HEK293 (cell line): ENCODE results near the gene PDZD2.

Source experiments
- CTCF ChIP-seq: fragments of 450-650 bp; formaldehyde crosslinking; IDR thresholded peaks from 2 replicates; pipeline ENCODE4 v1.5.1; 2016; ENCODE audit warnings: missing biosample characterization, missing genetic modification characterization
- SETDB1 ChIP-seq: IDR thresholded peaks from one replicate; pipeline ENCODE4 v1.6.1; 2017; ENCODE audit warnings: mild to moderate bottlenecking, low read length, moderate library complexity, mixed read lengths; ENCODE audit not compliant: insufficient read length
- ZBTB17 ChIP-seq: fragments of 450-650 bp; formaldehyde crosslinking; IDR thresholded peaks from 2 replicates; pipeline ENCODE4 v1.5.1; 2016; ENCODE audit warnings: missing biosample characterization, missing genetic modification characterization
- ZNF121 ChIP-seq: fragments of 450-650 bp; formaldehyde crosslinking; IDR thresholded peaks from 2 replicates; pipeline ENCODE4 v1.5.1; 2016; ENCODE audit warnings: missing biosample characterization, missing genetic modification characterization
- ZNF274 ChIP-seq, 2 experiments: fragments of 200-500 bp in 1 of 2; fragments of 450-650 bp in 1 of 2; sonication (Bioruptor generic) in 1 of 2; formaldehyde crosslinking in 1 of 2; IDR thresholded peaks; 2 replicates each; pipeline versions ENCODE4 v1.5.1 to v1.6.1; 2014 to 2016; ENCODE audit warnings: borderline replicate concordance in 1 of 2, inconsistent platforms in 1 of 2, low read length in 1 of 2, missing biosample characterization in 1 of 2, missing genetic modification characterization in 1 of 2
- ZNF311 ChIP-seq: fragments of 450-650 bp; formaldehyde crosslinking; IDR thresholded peaks from 2 replicates; pipeline ENCODE4 v1.5.1; 2017; ENCODE audit warnings: missing biosample characterization, missing genetic modification characterization, borderline replicate concordance
- ZNF449 ChIP-seq: fragments of 450-650 bp; formaldehyde crosslinking; IDR thresholded peaks from 2 replicates; pipeline ENCODE4 v1.5.1; 2017; ENCODE audit warnings: missing biosample characterization, mild to moderate bottlenecking, missing genetic modification characterization, moderate library complexity
- ZNF510 ChIP-seq: fragments of 450-650 bp; formaldehyde crosslinking; IDR thresholded peaks from 2 replicates; pipeline ENCODE4 v1.5.1; 2018; ENCODE audit warnings: mild to moderate bottlenecking, missing genetic modification characterization, missing biosample characterization; ENCODE audit not compliant: insufficient replicate concordance
- TF ChIP-seq, protein P1 (sequence below): fragments of 450-650 bp; formaldehyde crosslinking; IDR thresholded peaks from 2 replicates; pipeline ENCODE4 v1.5.1; 2016; ENCODE audit warnings: missing biosample characterization, missing genetic modification characterization
- TF ChIP-seq, protein P2 (sequence below): fragments of 450-650 bp; formaldehyde crosslinking; IDR thresholded peaks from 2 replicates; pipeline ENCODE4 v1.5.1; 2016; ENCODE audit warnings: missing biosample characterization, missing genetic modification characterization, low read depth

- TF ChIP-seq ZNF311 (tag by site-specific recombination) = no peak
- TF ChIP-seq ZNF449 (tag by site-specific recombination) = no peak
- no peak for TF ChIP-seq ZBTB17
- no peak for TF ChIP-seq SETDB1
- TF ChIP-seq ZNF274 (IDR thresholded peaks at IDR 0.05; ENCODE audit: low read length) = no peak
- no peak for TF ChIP-seq ZNF274 (tag by site-specific recombination; IDR thresholded peaks at IDR 0.05; ENCODE audit: borderline replicate concordance)
- TF ChIP-seq CTCF (tag by site-specific recombination) = no peak
- TF ChIP-seq, protein P1, sequence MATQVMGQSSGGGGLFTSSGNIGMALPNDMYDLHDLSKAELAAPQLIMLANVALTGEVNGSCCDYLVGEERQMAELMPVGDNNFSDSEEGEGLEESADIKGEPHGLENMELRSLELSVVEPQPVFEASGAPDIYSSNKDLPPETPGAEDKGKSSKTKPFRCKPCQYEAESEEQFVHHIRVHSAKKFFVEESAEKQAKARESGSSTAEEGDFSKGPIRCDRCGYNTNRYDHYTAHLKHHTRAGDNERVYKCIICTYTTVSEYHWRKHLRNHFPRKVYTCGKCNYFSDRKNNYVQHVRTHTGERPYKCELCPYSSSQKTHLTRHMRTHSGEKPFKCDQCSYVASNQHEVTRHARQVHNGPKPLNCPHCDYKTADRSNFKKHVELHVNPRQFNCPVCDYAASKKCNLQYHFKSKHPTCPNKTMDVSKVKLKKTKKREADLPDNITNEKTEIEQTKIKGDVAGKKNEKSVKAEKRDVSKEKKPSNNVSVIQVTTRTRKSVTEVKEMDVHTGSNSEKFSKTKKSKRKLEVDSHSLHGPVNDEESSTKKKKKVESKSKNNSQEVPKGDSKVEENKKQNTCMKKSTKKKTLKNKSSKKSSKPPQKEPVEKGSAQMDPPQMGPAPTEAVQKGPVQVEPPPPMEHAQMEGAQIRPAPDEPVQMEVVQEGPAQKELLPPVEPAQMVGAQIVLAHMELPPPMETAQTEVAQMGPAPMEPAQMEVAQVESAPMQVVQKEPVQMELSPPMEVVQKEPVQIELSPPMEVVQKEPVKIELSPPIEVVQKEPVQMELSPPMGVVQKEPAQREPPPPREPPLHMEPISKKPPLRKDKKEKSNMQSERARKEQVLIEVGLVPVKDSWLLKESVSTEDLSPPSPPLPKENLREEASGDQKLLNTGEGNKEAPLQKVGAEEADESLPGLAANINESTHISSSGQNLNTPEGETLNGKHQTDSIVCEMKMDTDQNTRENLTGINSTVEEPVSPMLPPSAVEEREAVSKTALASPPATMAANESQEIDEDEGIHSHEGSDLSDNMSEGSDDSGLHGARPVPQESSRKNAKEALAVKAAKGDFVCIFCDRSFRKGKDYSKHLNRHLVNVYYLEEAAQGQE (tag by site-specific recombination) = no peak
- TF ChIP-seq ZNF510 (tag by site-specific recombination) = no peak
- TF ChIP-seq, protein P2, sequence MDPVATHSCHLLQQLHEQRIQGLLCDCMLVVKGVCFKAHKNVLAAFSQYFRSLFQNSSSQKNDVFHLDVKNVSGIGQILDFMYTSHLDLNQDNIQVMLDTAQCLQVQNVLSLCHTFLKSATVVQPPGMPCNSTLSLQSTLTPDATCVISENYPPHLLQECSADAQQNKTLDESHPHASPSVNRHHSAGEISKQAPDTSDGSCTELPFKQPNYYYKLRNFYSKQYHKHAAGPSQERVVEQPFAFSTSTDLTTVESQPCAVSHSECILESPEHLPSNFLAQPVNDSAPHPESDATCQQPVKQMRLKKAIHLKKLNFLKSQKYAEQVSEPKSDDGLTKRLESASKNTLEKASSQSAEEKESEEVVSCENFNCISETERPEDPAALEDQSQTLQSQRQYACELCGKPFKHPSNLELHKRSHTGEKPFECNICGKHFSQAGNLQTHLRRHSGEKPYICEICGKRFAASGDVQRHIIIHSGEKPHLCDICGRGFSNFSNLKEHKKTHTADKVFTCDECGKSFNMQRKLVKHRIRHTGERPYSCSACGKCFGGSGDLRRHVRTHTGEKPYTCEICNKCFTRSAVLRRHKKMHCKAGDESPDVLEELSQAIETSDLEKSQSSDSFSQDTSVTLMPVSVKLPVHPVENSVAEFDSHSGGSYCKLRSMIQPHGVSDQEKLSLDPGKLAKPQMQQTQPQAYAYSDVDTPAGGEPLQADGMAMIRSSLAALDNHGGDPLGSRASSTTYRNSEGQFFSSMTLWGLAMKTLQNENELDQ (tag by site-specific recombination) = no peak
- no peak for TF ChIP-seq ZNF121
These were observed 92.1 kb downstream of the PDZD2 start for GRCh38 chr5:31731016-31731415.
